ENCODE data around the gene STAC2. TPM values are rescaled to one million over a fixed set of nuclear protein-coding genes. Genes with fewer than 3 reads are reported as not detected.

STAC2 gene
- total RNA-seq, 1 experiment from 2014 or later: 1.3 TPM

GRCh38 chr17:39230361-39230760, 4.6 kb upstream of the STAC2 start:
- CTCF ChIA-PET: interaction anchor here (0.8 kb wide), 1 partner anchor 36 kb away, joined by 3 read pairs; no protein-coding TSS in a partner anchor
- POLR2A ChIA-PET (ENCODE audit: low non-redundant PET): no interaction called here
- no peak for TF ChIP-seq CTCF (conservative IDR thresholded peaks at IDR 0.05; ENCODE audit: low read depth, low read length)
- no peak for TF ChIP-seq EZH2 (IDR thresholded peaks at IDR 0.05; ENCODE audit: borderline replicate concordance, low read depth, low read length, poor library complexity, severe bottlenecking)
- no TSS peak for BruUV-seq (replicated peaks)
- Histone ChIP-seq H3K36me3 (ENCODE audit: insufficient read depth, low read length, poor library complexity, severe bottlenecking) (no peaks in the 10 kb centered on the region), H3K27ac (ENCODE audit: low read depth, low read length, poor library complexity, severe bottlenecking) (no peak overlapping the region), H3K4me3 (ENCODE audit: low read depth, low read length, poor library complexity, severe bottlenecking) (no peak overlapping the region), H3K4me1 (ENCODE audit: insufficient read depth, low read length, poor library complexity, severe bottlenecking) (peaks cover 19% of the 10 kb centered on the region), H3K9me3 (ENCODE audit: low read depth, low read length, poor library complexity, severe bottlenecking) (no peaks in the 10 kb centered on the region), H3K27me3 (replicated peaks; ENCODE audit: insufficient read depth, low read depth, low read length, poor library complexity) (no peaks in the 10 kb centered on the region)
- intact Hi-C loops (cut with micrococcal nuclease; ENCODE audit: unreplicated experiment): no loop called here
- DNase-seq (ENCODE audit: low spot score): no peak

- Histone ChIP-seq H3K4me3 (ENCODE audit: low read depth, low read length, poor library complexity, severe bottlenecking) (no peak overlapping the region), H3K9me3 (ENCODE audit: low read depth, low read length, poor library complexity, severe bottlenecking) (no peaks in the 10 kb centered on the region), H3K27me3 (replicated peaks; ENCODE audit: insufficient read depth, low read depth, low read length, poor library complexity) (peaks cover 3% of the 10 kb centered on the region), H3K36me3 (ENCODE audit: insufficient read depth, low read length, poor library complexity, severe bottlenecking) (no peaks in the 10 kb centered on the region), H3K27ac (ENCODE audit: low read depth, low read length, poor library complexity, severe bottlenecking) (no peak overlapping the region), H3K4me1 (ENCODE audit: insufficient read depth, low read length, poor library complexity, severe bottlenecking) (peaks cover 19% of the 10 kb centered on the region)
- no peak for DNase-seq (ENCODE audit: low spot score)
- intact Hi-C loops (cut with micrococcal nuclease; ENCODE audit: unreplicated experiment): no loop called here
- no peak for TF ChIP-seq EZH2 (IDR thresholded peaks at IDR 0.05; ENCODE audit: borderline replicate concordance, low read depth, low read length, poor library complexity, severe bottlenecking)
- TF ChIP-seq CTCF (conservative IDR thresholded peaks at IDR 0.05; ENCODE audit: low read depth, low read length): no peak
- ChIA-PET POLR2A (ENCODE audit: low non-redundant PET) (no interaction called here), CTCF (no interaction called here)
- no TSS peak for BruUV-seq (replicated peaks)
Measured at GRCh38 chr17:39229274-39229913, 3.6 kb upstream of the STAC2 start.

- CTCF ChIA-PET: no interaction called here
- no peak for TF ChIP-seq CTCF (conservative IDR thresholded peaks at IDR 0.05; ENCODE audit: low read depth, low read length)
- no peak for TF ChIP-seq EZH2 (IDR thresholded peaks at IDR 0.05; ENCODE audit: borderline replicate concordance, low read depth, low read length, poor library complexity, severe bottlenecking)
- DNase-seq (ENCODE audit: low spot score): no peak
- H3K4me3 ChIP-seq (ENCODE audit: low read depth, low read length, poor library complexity, severe bottlenecking): no peak overlapping the region
- peaks cover 19% of the 10 kb centered on the region for H3K4me1 ChIP-seq (ENCODE audit: insufficient read depth, low read length, poor library complexity, severe bottlenecking)
- H3K36me3 ChIP-seq (ENCODE audit: insufficient read depth, low read length, poor library complexity, severe bottlenecking): no peaks in the 10 kb centered on the region
- intact Hi-C loops (cut with micrococcal nuclease; ENCODE audit: unreplicated experiment): no loop called here
- POLR2A ChIA-PET (ENCODE audit: low non-redundant PET): no interaction called here
- H3K27me3 ChIP-seq (replicated peaks; ENCODE audit: insufficient read depth, low read depth, low read length, poor library complexity): peaks cover 3% of the 10 kb centered on the region
- no peak overlapping the region for H3K27ac ChIP-seq (ENCODE audit: low read depth, low read length, poor library complexity, severe bottlenecking)
- H3K9me3 ChIP-seq (ENCODE audit: low read depth, low read length, poor library complexity, severe bottlenecking): no peaks in the 10 kb centered on the region
- no TSS peak for BruUV-seq (replicated peaks)
Measured at GRCh38 chr17:39227364-39227919, 1.7 kb upstream of the STAC2 start.
